ENCODE data around the gene TMEM9.

TMEM9 gene

GRCh38 chr1:201100169-201100930, 53.9 kb downstream of the TMEM9 start:
- no peak for DNase-seq

- DNase-seq, result no peak
Measured at GRCh38 chr1:201098992-201099677, 55.1 kb downstream of the TMEM9 start.

- DNase-seq, result no peak
Measured at GRCh38 chr1:201096977-201097856, 57.1 kb downstream of the TMEM9 start.

GRCh38 chr1:201096041-201096461, 58.2 kb downstream of the TMEM9 start:
- DNase-seq, result no peak

- DNase-seq, result no peak
Measured at GRCh38 chr1:201095581-201095980, 58.7 kb downstream of the TMEM9 start.

GRCh38 chr1:201094832-201095231, 59.4 kb downstream of the TMEM9 start:
- no peak for DNase-seq

- DNase-seq, result no peak
Measured at GRCh38 chr1:201093962-201094361, 60.3 kb downstream of the TMEM9 start.

- DNase-seq, result no peak
Measured at GRCh38 chr1:201093561-201093960, 60.7 kb downstream of the TMEM9 start.

GRCh38 chr1:201092738-201093137, 61.5 kb downstream of the TMEM9 start:
- no peak for DNase-seq

- no peak for DNase-seq
Measured at GRCh38 chr1:201091256-201091655, 63.0 kb downstream of the TMEM9 start.

- DNase-seq, result no peak
Measured at GRCh38 chr1:201090541-201090940, 63.7 kb downstream of the TMEM9 start.

- no peak for DNase-seq
Measured at GRCh38 chr1:201089596-201089995, 64.7 kb downstream of the TMEM9 start.

GRCh38 chr1:201088901-201089525, 65.3 kb downstream of the TMEM9 start:
- no peak for DNase-seq

GRCh38 chr1:201088395-201088794, 65.9 kb downstream of the TMEM9 start:
- no peak for DNase-seq

GRCh38 chr1:201085902-201086735, 68.2 kb downstream of the TMEM9 start:
- peak; percentile 56 for DNase-seq

All from CD4-positive, alpha-beta T cell treated with Interleukin-17A for 4 hours (primary cell).